Frontal cortex (tissue), 4 donors: Measurements from ENCODE around the gene LEKR1. TPM values are rescaled to one million over a fixed set of nuclear protein-coding genes. Genes with fewer than 3 reads are reported as not detected.

ENCODE experiments used
- DNase-seq, 2 donors: peaks; one replicate each; pipeline ENCODE4 v3.0.0; 2012; ENCODE audit warnings: low spot score in 2 of 2
- FAIRE-seq: peaks from 2 replicates; lab custom pipeline; 2012; peaks lifted over from hg19 to GRCh38; lab: Jason Lieb, UNC
- total RNA-seq: library from RNA; depleted of rRNA; stranded (reverse); fragments of >200 nt; gene quantifications from one replicate; pipeline ENCODE4 v1.2.3, GENCODE V29; 2014
- donor health status: control.
- donor health status: control.
- donor health status: control.

The LEKR1 gene
- total RNA-seq, 1 donor from 2014 or later: 0.82 TPM

DNA sequence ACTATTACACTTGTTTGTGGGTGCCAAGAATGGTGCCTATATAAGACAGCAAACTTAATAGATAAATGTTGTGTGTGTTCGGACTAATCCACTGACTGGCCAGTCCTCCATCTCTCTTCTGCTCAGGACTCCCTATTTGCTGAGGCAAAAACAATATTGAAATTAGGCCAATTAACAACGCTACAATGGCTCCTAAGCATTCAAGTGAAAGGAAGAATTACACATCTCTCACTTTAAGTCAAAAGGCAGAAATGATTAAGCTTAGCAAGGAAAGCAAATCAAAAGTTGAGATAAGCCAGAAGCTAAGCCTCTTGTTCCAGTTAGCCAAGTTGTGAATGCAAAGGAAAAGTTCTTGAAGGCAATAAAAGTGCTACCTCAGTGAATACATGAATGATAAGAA is 206.8 kb downstream of the LEKR1 start:
- DNase-seq (no peak), FAIRE-seq (no peak)

DNA sequence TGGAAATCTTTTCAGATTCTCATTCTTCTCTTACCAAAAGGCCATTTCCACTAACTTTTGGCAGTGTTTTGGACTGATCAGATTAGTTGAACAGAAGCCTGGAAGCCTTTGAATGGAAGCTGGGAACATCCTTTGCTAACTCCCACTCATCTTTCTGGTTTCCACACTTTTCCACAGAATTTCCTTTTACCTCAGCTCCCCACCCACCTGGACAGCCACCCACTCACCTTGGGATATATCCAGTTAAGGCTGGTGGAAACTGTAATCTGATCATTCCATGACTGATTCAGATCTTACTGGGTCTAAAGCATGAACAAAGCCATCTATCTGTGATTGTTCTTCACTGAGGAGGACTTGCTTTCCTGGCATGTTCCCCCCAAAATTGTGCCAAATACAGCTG is 214.3 kb downstream of the LEKR1 start:
- no peak for FAIRE-seq
- no peak for DNase-seq

DNA sequence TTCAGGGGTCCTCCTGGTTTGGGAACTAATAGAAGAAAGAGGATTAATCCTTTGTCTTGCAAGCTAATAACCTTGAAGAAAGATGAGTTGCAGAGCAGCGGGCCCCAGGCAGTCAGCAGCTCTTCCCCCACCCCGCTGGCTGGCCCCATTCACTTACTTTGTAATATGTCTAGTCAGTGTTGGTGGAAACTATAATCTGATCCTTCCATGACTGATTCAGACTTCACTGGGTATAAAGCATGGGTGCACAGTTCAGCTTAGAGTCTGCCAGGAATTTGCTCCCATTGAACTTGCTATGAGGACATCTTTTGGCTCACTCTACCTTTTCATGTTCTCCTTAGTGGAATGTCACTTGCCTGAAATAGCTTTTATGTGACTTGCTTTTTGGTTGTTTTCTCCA is 216.1 kb downstream of the LEKR1 start:
- DNase-seq (no peak), FAIRE-seq (no peak)

DNA sequence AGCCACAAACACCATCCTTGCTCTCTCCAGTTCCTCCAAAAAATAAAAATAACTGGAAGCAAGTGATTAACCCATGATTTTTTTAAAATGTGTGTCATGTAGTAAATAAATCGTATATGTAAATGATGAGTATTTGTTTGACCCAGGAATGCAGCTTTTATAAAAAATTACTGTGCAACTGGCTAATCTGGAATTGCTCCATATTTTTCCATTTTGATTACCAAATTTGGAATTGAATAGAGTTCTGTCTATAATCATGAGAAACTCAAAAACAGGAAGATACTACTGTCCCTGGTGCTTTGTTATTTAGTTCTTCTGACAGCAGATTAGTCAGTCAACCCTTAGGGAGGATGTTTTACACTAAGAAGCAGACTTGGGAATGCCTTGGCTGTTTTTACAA is 217.6 kb downstream of the LEKR1 start:
- no peak for FAIRE-seq
- DNase-seq: no peak

DNA sequence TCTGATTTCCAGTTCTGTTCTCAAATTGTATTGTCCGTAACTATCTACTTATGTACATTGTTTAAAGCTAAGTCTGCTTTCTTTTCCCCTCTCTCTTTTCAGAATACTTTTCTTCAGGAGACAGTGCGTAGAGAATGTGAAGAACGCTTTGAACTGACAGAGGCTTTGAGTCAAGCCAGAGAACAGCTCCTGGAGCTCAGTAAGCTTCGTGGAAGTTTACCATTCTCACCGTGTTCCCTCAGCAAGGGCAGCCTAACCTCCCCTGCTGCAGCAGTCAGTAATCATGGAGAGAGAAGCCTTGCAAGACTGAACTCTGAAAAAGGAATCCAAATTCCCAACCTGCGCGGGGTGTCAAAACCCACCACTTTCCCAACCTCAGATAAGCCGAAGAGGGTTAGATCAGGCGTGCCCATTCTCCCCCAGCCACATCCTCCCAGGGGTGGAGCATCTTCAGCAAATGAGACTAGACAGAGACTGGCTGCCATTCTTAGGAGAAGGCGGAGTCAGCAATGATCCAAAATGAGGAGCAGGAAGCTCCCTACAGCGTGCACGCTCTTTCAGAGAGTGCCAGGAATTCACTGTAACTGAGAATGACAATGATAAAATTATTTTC is 219.2 kb downstream of the LEKR1 start:
- no peak for DNase-seq
- FAIRE-seq: no peak

DNA sequence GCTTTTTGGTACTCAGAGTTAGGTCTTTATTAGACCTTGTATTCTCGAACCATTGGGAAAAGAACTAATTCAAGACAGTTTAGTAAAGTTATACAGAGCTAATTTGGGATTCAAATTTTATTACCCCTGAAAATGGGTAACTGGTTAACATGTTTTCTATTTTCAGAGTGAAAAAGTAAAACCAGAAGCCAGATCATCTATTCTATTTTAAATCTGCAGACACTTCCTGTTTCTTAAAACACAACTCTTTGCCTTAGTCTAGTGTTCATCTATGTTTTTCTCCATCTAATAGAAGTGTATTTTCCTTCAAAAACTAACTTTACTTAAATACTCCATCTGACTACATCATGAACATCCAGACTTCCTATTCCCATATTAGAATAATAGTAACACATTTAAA is 220.4 kb downstream of the LEKR1 start:
- DNase-seq (no peak), FAIRE-seq (no peak)

DNA sequence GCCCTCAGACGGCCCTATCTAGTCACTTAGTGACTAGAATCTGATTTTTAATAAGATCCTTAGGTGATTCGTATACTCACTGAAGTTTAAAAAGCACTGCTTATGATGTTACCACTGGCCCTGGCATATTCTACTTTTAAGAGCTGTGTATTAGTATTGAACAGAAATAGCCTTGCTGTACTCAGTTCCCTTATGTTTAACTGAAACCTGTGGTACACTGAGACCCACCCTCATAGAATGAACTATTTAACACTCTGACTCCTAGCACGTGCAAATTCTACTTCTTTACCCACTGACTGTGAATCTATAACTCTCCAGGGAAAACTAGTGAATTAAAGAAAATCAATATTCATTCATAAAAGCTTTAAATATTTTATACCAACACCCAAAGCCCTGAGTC is 224.9 kb downstream of the LEKR1 start:
- DNase-seq (no peak), FAIRE-seq (no peak)

DNA sequence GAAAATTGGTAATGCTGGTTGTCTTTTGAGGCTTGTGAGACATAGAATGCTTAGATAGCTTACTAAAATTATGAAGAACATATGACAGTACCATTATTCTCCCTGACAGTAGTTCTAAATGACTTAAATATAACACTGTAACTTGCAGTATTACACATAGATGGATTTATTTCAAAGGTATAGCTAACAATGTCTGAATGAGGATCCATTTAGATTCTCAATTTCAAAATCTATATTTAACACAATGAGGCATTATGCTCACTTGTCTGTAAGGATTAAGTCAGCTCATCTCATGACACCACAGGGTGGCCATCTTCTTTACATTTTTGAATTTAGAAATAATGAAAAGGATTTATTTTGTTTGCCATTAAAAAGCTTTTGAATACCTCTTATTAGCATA is 225.4 kb downstream of the LEKR1 start:
- DNase-seq (no peak), FAIRE-seq (no peak)

DNA sequence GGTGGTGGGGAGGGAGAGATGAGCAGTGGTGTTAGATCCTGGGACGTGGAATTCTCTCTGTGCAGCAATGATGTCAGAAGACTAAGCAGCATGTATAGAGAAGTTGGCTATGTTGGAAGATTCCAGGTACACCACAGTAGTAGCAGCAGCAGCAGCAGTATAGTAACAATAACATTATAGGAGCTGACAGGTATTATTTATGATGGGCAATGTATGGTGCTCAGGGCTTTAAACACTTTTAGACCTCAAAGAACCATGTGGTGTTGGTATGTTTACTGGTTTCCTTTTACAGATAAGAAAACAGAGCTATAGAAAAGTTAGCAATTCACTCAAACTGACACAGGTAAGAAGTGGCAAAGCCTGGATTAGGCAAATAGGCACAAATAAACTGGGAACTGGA is 229.9 kb downstream of the LEKR1 start:
- FAIRE-seq (no peak), DNase-seq (no peak)

DNA sequence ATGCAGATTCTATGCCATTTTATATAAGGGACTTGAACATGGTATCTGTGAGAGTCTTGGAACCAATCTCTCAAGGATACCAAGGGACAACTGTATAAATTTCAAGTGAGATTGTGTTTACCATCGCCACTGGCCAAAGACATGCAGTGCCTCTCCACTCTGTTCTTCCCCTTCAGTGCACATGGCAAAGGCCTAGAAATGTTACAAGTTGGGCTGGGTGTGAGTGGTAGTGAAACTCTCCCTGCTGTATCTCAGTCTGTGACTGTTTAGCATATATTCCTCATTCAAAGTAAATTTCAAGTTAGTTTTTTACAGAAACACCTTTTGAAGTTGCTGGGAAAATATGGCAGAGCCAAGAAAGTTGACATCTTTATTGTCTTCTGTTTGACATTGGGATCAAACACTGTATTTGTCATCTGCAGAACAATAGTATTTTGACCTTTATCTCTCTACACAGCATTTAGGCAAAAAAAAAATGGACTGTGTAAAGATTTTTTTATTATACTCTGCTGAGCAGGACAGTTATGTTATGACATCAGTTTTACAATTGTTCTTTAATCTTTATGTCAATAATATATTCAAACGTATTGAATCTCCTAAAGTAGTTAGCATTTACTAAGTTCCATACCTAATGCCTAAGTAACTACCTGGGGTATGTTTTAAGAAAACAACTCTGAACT is 232.4 kb downstream of the LEKR1 start:
- FAIRE-seq: no peak
- no peak for DNase-seq

DNA sequence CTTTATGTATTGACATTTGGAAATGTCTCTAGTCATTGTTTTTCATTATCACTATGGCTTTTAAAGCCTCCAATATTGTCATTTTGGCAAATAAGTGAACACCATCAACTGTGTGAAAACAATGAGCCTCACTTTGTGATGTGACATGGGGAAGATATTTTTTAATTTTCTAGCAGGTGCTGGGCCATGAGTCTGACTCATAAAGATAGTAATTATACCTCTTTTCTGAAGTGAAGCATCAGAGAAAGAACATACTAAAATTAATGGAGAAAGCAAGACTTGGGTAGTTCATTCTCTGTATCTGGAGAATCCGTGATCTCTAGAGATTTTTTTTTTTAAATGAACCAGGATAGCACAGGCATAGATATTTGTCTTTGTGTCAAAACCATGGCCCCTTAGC is 233.0 kb downstream of the LEKR1 start:
- no peak for DNase-seq
- no peak for FAIRE-seq

DNA sequence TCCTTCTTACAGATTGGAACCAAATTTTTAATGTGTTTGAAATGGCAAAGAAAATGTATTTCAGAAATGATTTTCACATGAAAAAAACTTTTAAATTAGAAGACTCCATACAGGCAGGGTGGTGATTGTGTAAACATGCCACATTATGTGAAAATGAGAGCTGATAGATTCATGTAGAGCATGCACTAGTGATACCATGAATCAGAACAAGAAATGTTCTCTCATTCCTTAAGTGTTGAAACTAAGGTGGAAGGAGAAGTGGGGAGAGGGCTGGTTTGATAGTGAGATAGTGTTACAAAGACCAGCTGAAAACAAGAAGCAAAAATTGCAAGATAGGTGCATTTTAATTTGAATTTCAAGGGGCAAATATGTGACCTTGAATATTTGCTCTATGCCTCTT is 233.5 kb downstream of the LEKR1 start:
- DNase-seq (no peak), FAIRE-seq (no peak)

DNA sequence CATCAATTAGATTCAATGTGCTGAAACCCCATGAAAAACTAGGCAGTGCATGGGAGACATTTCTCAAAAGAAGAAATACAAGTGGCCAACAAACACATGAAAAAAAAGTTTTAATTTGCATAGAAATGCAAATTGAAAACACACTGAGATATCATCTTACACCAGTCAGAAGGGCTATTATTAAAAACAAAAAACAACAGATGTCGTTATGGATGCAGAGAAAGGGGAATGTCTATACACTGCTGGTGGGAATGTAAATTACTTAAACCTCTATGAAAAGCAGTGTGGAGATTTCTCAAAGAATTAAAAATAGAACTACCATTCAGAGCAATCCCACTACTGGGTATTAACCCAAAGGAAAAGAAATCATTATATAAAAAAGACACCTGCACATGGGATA is 235.1 kb downstream of the LEKR1 start:
- FAIRE-seq: no peak
- no peak for DNase-seq

DNA sequence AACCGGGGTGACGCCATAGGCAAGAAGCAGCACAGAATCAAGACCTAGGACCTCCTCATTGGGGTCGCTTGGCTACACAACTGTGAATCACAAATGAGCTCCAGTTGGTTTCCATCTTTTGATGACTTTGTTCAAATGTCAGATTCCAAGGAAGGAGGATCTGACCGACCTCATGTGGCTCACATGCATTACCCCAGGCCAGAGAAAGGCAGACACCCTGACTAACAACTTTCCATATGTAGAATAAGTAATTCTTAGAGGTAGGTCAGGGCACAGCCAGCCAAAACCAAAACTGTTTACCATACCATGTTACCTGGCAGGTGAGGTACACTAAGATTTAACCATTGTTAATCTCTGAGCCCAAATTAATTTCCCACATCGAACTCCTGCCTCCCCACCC is 237.3 kb downstream of the LEKR1 start:
- no peak for FAIRE-seq
- DNase-seq: no peak

DNA sequence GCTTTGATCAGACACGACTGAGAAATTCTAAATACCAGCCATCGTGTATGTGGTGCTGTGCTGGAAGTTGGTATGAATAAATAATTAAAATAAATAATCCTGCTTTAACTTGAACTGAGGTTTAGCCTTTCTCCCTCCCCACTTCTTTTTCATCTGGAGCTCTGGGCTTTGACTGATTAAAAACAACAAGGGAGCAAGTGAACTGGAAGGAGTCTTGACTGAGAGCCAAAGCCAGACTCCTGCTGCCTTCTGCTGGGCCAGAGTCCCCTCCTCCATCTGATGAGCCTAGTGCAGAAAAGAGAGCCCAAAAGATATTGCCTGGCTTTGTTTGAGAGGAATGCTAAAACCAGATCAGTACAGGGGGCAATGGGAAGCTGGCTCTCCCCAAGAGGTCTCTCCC is 237.8 kb downstream of the LEKR1 start:
- DNase-seq (no peak), FAIRE-seq (no peak)

DNA sequence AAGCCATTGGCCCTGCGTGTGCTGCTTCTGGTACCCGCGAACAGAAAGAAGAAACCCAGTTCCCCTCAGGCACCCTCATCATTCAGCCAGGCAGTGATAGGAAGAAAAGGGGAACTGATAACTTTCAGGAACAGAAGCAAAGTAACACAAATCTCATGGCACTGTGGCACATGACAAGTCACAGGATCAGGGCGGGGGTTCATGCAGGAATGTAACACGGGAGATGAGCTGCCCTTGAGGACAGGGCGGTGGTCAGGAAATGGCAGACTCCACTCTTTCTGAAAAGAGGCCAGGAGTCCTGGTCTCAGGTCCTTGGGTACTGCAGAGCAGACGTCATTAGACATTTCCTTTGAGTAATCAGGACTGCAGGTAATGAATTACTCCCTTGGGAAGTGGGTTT is 238.2 kb downstream of the LEKR1 start:
- DNase-seq: no peak
- no peak for FAIRE-seq

DNA sequence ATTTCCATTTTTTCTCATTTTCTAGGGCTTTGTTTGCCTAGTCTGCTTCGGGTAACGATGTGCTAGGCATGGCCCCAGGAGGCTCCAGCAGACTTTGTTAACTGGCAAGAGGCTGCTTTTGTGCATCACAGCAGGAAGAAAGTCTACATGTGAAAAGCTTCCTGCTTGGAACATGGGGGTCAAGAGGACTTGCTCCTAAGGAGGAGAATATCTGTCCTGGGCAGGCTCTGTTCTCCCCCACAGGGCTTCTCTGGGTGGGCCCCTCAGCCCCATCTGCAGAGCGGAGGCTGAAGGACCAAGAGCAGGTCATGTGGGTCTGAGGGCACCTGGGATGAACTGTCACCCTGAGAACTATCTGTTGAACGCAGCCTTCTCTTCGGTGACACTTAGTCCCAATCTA is 239.0 kb downstream of the LEKR1 start:
- no peak for DNase-seq
- no peak for FAIRE-seq

DNA sequence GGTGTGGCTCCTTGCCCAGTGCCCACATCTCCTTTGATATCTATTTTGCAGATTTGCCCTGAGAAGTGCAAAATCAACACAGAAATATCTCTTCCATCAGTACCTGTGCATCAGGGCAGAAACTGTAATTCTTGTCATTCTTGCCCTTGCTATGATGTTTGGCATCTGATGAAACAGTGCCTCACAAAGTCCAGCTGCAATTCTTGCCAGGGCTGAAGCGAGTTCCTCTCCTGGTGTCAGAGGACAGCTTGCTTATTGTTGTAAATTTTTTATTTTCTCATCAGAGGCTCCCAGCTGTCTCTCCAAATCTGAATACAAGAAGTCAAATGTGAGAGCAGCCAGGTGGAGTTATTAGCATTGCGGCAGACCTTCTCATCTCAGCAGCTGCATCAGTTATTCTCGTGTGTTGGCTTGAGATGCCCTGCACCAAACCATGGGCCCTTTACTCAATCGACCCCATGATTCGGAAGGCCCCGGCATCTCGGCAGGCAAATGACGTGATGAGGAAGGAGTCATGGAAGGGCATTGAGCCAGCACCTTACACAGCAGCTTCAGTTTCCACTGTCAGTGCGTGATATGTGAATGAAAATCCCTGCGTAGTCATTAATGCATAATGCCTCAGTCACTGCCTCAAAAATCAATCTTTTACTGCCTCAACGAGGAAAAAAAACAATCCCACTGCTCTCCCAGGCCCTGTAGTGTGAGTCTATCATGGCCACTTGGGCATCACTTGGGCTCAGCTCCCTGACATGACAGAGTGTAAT is 240.4 kb downstream of the LEKR1 start:
- FAIRE-seq (no peak), DNase-seq (no peak)

DNA sequence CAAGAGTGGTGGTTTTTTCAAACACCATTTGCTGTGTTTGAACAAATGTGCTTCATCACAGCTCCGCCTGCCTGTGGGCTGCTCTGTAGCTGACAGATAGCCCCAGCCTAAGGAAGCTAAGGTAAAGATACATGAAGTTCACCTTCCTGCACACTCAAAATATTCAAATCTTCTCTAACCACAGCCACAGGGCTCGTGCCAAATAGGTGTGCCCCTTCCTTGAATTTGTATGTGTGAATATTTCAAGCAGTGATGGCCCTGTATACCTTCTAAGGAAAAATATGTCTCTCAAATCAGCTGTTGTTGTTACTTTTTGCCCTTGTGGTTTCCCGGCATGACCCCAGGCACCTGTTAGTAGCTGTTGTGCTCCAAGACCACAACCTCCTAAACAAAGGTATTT is 241.0 kb downstream of the LEKR1 start:
- DNase-seq (no peak), FAIRE-seq (no peak)

DNA sequence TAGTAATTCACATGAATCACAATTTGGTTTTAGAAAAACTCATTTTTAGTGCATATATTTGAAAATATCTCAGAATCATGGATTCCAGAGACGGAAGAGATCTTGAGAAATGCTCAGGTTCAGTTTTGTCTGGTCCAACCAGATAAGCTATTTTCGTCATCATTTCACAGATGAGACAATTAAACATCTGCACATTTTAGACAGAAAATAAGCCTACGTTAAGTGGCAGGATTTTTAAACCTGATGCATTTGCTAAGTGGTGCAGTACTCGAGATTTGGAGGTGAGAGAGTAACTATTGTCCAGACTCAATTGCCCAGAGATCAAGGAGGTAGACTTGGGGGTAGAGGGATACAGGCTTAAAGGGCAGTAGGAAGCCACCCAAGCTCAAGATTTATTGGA is 243.3 kb downstream of the LEKR1 start:
- no peak for DNase-seq
- no peak for FAIRE-seq

DNA sequence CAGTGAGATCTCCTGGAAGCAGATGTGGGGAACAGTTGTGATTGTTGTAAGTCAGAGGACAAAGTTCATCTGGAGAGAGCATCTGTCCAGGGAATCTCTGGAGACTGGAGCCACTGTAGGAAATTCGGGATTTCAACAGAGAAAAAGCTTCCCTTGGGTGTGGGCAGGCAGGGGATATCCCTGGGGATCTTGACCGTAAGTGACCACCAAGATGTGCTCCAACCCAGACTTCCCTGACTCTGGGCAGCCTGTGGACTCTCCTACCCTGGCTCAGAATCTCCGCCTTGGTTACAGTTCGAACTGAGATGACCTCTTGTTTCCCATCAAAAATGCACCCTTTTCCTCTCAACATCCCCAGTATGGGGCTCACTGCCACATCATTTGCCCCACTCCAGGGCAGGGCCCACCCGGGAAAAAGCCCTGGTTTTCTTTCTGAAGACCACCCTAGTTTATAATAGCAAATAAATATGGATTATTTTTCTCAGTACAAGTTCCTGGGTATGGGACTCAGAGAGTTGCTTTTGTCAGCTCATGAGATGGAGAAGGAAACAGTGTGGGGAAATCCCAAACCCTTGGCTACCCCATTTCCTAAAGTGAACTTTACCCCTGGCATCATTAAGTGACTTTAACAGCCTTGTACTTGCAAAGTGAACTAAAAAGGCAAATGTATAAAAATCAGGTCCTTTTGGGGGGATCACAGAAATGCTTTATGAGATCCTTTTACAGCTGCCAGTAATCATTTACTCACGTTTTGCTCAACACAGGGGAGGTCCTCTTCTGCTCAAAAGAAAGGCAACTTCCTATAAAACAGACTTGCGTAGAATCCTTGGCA is 243.9 kb downstream of the LEKR1 start:
- DNase-seq (no peak), FAIRE-seq (no peak)
